HG02852 (cell line): Measurements from ENCODE around the gene TOP2A.

Experiments
- ATAC-seq: cut with Tn5 transposase; IDR thresholded peaks from one replicate; pipeline ENCODE4 v1.9.1; 2021; ENCODE audit warnings: mild to moderate bottlenecking, moderate library complexity; ENCODE audit not compliant: unreplicated experiment

TOP2A gene

GRCh38 chr17:40417609-40418427 lies at the start of gene TOP2A:
TOP2A (minus strand) TSS chr17:40417896; CDS start chr17:40417791, 105 bp downstream.
- peak; percentile 98 for ATAC-seq

DNA sequence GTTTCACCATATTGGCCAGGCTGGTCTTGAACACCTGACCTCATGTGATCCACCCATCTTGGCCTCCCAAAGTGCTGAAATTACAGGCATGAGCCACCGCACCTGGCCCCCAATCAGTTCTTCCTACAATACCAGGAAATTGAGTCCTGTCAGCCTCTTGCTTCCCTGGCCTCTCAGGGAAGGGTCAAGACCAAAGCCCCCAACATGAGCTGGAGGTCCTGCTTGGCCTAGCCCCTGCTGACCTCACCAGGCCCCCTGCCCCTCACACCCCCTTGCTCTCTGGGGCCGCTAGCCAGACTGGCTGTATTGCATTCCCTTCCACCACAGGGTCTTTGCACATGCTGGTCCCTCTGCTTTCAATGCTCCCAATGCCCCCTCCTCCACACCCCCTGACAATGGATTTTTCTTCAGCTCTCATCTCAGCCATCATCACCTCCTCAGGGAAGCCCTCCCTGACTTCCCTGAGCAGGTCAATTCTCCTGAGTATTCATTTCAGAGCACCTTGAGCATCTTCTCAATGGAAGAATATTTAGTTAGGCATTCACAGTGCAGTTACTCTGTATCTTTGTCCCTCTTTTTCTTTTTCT lies 49.7 kb upstream of the TOP2A start:
- ATAC-seq = no peak

DNA sequence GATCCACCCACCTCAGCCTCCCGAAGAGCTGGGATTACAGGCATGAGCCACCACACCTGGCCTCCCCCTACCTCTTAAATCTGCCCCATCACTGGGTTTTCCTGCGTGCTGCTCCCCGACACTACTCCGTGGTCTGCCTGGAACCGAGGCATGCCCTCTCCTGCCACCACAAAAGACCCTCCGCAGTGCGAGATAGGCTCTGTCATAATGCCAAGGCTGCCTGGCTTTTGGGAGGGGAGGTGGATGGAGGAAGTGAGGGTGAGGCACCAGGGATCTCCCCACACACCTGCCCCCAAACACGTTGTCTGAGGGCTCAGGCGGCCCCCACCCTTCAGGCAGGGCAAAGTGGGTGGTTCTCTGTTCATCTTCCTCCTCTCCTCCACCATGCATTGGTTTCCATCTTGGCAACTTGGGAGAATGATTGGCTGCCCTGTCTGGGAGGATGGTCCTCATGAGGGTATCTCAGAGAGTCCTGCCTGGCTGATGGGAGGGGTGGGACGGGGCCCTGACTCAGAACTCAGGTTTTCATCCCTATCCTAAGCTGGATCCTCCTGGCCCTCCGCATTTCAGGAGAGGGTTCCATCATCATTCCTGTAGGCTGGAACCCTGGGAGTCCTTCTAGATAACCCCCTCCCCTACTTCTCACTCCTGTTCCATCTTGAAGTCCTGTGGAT lies 48.7 kb upstream of the TOP2A start:
- ATAC-seq = no peak

DNA sequence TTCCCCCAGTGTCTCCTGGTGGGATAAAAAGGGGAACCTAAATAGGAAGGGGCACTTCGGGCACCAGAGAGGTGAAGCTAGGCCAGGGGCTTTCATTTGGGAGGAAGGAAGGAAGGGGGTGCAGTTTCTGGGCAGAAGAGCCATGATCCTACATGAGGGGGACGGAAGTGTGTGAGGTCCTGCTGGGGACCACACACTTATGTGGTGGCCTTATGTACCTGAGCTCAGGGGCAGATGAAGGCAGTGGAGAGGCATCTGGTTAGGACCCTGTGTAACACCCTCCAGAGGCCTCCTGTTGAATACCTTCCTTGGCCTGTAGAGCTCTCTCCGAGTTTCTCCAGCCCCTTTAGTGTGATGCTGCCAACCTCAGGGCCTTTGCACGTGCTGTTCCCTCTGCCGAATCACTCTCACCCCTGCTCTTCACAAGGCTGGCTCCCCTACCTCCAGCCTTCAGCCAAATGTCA lies 46.7 kb upstream of the TOP2A start:
- no peak for ATAC-seq

GRCh38 chr17:40463122-40463550 lies 45.4 kb upstream of the TOP2A start:
- ATAC-seq = no peak

DNA sequence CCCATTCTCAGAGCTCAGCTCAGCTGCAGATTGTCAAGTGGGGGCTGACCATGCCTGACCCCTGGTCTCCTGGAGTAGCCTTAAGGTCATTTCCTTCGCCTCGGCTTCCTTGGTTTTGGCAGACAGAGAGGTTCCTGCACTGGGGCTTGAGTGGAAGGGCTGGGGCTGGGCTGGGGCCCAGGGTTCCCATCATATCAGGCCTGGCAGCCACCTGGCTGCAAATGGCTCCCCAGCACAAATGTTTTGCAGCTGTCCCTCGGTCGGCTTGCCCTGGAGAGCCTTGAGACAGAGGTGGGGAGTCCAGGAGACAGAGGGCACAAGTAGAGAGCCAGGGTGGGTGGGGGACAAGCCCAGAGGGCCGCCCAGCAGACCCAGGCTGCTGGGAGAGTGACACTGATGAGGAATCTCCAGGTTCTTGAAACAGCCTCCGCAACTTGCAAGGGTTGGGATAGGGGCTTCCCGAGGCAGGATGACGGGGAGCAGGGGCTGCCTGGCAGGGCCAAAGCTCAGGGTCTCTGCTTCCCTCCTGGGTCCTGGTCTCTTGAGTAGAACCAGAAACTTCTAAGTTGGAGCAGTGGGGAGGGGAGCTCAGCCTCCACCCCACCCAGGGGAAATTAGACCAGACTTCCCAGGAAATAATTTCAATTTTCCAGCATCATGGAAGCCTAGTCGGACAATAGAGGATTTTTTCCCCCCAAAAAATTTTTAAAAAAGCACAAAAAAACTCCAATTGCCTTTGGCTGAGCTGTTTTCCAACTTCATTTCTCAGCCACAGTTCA lies 44.8 kb upstream of the TOP2A start:
- ATAC-seq = no peak

DNA sequence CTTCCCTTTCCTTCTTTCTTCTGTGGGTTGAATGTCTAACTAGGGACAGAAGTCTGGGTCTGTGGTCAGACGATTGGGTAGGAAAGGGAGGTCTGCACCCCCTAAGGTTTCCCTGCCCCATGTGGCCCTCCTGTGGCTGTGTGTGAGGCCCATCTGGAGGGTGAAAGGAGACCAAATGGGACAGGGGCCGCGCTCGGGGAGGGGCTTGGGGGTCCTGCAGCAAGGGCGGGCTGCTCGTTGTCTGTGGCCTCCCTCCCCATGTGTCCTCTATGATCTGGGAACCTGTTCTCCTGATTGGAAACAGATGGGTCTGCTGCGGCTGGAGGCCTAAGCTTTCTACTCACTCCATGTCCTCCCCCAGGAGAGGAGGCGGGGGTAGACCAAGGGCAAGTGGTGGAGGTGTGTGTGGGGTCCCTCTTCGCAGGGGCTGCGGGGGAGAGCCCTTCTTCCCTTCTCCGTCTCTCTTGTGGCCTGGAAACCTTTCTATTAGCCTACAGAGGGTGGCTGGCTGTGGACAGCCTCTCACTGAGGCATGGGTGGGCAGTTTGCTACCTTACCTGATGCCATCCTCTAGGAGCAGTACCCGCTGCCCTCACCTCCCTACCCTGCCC lies 44.1 kb upstream of the TOP2A start:
- ATAC-seq = no peak

DNA sequence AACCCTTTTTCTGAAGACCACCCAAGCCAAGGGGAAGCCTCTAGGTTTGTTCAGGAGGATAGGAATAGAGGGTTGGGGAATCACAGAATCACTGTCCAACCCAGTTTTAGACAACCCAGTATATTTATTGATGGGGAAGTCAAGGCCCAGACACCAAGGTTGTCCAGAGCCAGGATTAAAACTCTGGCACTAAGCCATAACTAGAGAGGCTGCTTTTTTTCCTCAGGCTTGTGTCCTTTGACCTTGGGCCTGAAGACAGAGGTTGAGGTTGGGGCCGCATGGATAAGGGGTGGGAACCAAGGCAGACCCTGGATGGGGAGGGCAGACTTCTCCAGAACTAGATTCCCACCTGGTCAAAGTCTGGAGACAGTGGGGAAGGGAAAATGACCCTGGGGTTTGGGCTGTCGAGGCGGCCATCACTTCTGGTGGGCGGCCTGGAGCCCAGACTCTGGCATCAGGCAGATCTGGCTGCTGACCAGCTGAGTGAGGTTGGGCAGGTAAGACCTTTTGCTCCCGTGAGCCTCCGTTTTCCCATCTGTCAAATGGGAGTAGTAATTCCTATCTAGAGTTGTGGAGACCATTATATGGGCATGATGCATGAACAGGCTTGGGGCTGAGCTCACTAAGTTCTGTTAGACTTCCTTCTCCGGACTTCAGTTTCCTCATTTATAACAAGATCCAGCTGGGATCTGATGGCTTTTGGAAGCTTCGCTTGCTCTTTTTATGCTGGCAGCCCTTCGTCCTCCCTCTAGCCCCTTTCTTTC lies 43.5 kb upstream of the TOP2A start:
- no peak for ATAC-seq

GRCh38 chr17:40460604-40460967 lies 42.9 kb upstream of the TOP2A start:
- ATAC-seq = no peak

GRCh38 chr17:40459636-40460603 lies 42.2 kb upstream of the TOP2A start:
- ATAC-seq = no peak

DNA sequence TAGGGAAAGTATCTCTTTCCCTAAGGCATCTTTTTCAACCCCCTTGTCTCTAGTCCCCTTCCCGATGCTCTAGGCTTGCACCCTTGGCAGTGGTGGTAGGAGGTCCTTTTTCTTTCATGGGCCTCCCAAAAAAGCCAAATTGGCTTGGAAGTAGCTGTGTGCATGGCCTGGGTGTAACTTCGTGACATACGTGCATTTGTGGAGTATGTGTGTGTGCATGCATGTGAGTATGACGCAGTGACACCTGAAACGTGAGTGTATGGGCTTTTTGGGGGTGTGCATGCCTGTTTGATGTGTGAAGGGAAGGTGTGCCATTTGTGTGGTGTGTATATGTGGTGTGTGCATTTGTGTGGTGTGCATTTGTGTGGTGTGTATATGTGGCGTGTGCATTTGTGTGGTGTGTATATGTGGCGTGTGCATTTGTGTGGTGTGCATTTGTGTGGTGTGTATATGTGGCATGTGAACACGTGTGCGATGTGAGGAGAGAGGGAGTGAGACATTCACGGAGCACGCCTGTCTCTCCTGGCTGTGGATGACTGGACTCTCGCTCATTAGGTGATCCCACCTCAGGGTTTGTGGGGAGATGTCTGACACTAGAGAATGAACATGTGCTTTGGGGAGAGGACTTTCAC lies 41.3 kb upstream of the TOP2A start:
- no peak for ATAC-seq

DNA sequence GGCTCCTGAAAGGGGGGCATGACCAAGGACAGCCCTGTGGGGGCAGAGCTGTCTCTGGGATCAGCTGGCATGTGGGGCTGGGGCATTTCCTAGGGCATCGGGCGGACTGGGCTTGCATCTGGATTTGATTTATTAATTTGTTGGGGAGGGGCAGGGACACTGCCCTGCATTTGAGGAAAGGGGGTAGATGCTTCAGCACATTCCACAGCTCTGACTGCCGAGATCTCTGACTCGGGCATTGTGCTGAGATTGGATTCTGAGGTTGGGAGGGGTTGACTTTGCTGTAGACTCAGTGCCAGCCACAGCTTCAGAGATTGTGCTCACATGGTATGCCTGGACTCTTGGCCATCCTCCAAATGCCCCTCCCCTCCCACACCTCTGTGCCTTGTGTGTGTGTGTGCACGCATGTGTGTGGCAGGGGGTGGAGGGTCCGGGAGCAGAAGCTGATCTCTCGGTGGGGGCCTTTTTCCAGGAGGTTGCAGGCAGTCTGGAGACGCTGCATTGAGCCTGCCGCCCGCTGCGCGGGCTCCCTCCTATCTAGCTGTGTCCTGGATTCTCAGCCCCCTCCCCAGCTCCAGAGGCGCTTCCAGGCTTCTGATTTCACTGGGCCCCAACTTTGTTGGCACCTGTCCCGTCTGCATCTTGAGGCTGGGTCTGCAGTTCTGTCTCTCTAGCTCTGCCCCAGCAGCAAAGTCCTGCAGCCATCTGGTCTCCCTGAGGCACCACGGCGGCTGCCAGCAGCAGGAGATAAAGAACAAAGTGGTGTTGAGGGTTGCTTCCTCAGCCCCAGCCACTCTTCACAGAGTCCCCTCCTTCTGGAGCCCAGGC lies 40.5 kb upstream of the TOP2A start:
- no peak for ATAC-seq

DNA sequence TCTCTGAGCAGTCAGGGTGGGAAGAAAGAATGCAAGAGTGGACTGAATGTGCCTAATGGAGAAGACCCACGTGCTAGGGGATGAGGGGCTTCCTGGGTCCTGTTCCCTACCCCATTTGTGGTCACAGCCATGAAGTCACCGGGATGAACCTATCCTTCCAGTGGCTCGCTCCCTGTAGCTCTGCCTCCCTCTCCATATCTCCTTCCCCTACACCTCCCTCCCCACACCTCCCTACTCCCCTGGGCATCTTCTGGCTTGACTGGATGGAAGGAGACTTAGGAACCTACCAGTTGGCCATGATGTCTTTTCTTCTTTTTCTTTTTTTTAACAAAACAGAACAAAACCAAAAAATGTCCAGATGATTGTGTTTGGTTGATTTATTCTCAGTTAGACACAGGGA lies 39.7 kb upstream of the TOP2A start:
- no peak for ATAC-seq

DNA sequence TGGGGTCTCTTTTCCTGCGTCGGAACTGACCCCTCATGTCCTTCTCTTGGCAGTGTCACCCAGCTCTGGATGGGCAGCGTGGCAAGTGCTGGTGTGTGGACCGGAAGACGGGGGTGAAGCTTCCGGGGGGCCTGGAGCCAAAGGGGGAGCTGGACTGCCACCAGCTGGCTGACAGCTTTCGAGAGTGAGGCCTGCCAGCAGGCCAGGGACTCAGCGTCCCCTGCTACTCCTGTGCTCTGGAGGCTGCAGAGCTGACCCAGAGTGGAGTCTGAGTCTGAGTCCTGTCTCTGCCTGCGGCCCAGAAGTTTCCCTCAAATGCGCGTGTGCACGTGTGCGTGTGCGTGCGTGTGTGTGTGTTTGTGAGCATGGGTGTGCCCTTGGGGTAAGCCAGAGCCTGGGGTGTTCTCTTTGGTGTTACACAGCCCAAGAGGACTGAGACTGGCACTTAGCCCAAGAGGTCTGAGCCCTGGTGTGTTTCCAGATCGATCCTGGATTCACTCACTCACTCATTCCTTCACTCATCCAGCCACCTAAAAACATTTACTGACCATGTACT lies 38.8 kb upstream of the TOP2A start:
- ATAC-seq = no peak

- no peak for ATAC-seq
These were observed 36.9 kb upstream of the TOP2A start for GRCh38 chr17:40454613-40454995.

GRCh38 chr17:40453881-40454612 lies 36.4 kb upstream of the TOP2A start:
- ATAC-seq = no peak
